T-helper 1 cell treated with Interleukin-12 subunit alpha and Interleukin-12 subunit beta and Interleukin-4 antibody, amounts not matched to agents 30 ng/mL and 1 ng/mL, for 36 hours (primary cell): ENCODE measurements around the gene ATP5F1C. TPM values are rescaled to one million over a fixed set of nuclear protein-coding genes. Genes with fewer than 3 reads are reported as not detected.
"Not testable (repeated sequence)": the region's sequence is repeated elsewhere in the genome, so short reads cannot be mapped to it uniquely, and the experiment has no call there.

Source experiments
- intact Hi-C: fragments of 100-400 bp; cut with micrococcal nuclease; formaldehyde crosslinking; loops from one replicate; pipeline ENCODE4 v1.15.1; 2024
- total RNA-seq: library from RNA; stranded (reverse); gene quantifications from 2 replicates; pipeline ENCODE4 v1.2.3, GENCODE V29; 2022

The ATP5F1C gene
- total RNA-seq, result 280 and 283 TPM in 2 replicates

GRCh38 chr10:7787857-7788638 lies at the start of gene ATP5F1C, which contains the start of gene KIN:
TSS of gene ATP5F1C (plus strand) at chr10:7788177. CDS start at chr10:7788208, 31 bp downstream.
TSS of gene KIN (minus strand) at chr10:7787993. CDS start at chr10:7787933, 60 bp downstream.
- intact Hi-C loops, result loop anchor here (1.0 to 10.0 kb wide), 10 partner anchors 30 to 1901 kb away; partner anchors contain the start of genes ANKRD16, PRKCQ, SFMBT2 and TAF3

GRCh38 chr10:7738536-7739407 lies 49.2 kb upstream of the ATP5F1C start:
- intact Hi-C loops, result no loop called here

GRCh38 chr10:7744307-7744706 lies 43.7 kb upstream of the ATP5F1C start:
- intact Hi-C loops, result no loop called here

GRCh38 chr10:7748637-7749036 lies 39.3 kb upstream of the ATP5F1C start:
- intact Hi-C loops, result not testable (repeated sequence)

GRCh38 chr10:7750222-7750621 lies 37.8 kb upstream of the ATP5F1C start:
- intact Hi-C loops, result no loop called here

GRCh38 chr10:7752251-7752650 lies 35.7 kb upstream of the ATP5F1C start:
- intact Hi-C loops, result no loop called here

- intact Hi-C loops, result no loop called here
Measured at GRCh38 chr10:7755103-7755502, 32.9 kb upstream of the ATP5F1C start.

DNA sequence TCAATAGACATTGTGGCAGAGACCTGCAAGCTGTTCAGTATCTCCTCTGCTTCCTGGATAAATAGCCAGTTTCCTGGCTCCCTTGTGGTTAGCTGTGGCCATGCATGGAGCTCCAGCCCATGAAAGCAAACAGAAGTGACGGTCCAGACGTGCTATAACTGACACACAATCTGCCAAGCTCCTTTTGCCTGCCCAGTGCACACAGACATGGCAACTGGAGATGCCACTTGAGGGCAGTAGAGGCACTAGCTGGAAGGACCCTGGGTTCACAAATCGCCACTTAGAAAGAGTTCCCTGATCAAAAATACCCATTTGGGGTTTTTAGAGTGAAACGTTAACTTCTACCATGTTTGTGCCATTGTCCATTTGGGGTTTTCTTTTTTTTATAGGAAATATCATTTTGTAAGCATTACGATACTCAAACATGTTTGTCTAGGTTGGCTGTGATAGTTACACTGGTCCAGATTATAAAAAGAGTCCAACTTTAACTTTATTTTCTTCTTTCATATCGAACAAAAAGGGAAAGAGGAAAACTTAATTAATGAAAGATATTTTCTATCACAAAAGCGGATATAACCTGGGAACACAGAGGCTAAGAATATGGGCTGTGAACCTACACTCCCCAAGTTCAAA lies 31.5 kb upstream of the ATP5F1C start:
- intact Hi-C loops, result loop anchor here (1.0 kb wide), 2 partner anchors 231 to 1546 kb away; no protein-coding TSS in a partner anchor

DNA sequence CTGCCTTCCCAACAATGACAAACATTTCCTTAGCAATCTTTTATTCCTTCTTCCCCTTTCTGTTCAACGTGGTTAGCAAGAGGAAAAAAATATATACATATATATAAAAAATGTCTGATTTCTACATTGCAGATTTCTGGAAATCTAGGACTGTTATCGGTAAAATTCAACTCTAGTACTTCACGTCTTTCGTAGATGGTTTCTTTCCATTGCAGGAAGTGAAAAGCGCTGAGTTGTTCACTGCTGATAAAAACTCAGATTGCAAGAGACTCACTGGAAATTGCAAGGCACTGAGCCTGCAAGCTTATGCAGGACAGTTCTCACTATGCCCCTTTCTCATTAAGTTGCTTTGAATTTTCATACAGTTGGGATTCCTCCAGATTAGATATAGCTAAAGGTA lies 24.0 kb upstream of the ATP5F1C start:
- intact Hi-C loops, result no loop called here

DNA sequence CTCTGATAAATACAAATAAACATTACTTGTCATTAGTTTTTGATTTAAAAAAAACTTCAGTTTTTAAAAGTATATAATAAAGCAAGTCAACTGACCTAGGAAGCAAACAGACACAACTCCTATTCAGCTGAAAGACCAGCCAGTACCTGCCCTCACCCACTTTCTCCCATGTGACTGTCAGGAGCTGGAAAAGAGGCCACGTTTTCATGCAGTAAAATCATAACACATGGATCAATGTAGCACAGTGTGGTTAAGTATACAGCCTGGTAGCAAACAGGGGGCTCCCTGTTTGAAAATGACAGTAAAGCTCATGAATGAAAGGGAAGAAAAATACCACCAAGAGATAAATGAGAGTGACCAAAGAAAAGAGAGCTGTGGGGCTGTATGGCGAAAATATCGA lies 21.7 kb upstream of the ATP5F1C start:
- intact Hi-C loops, result no loop called here

GRCh38 chr10:7767209-7767608 lies 20.8 kb upstream of the ATP5F1C start:
- intact Hi-C loops, result no loop called here

DNA sequence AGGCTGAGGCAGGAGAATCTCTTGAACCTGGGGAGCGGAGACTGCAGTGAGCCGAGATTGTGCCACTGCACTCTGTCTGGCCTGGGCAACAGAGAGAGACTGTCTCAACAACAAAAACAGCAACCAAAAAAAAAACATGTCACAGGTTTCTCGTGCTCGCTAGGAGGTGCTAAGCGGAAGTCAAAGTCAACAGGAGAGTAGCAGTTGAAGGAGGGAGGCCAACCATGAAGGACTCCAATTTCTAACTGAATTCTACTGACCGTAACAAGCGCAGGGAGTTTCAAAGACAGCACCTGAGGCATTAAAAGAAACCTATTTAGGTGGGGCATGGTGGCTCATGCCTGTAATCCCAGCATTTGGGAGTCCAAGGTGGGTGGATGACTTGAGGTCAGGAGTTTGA lies 19.6 kb upstream of the ATP5F1C start:
- intact Hi-C loops, result no loop called here

DNA sequence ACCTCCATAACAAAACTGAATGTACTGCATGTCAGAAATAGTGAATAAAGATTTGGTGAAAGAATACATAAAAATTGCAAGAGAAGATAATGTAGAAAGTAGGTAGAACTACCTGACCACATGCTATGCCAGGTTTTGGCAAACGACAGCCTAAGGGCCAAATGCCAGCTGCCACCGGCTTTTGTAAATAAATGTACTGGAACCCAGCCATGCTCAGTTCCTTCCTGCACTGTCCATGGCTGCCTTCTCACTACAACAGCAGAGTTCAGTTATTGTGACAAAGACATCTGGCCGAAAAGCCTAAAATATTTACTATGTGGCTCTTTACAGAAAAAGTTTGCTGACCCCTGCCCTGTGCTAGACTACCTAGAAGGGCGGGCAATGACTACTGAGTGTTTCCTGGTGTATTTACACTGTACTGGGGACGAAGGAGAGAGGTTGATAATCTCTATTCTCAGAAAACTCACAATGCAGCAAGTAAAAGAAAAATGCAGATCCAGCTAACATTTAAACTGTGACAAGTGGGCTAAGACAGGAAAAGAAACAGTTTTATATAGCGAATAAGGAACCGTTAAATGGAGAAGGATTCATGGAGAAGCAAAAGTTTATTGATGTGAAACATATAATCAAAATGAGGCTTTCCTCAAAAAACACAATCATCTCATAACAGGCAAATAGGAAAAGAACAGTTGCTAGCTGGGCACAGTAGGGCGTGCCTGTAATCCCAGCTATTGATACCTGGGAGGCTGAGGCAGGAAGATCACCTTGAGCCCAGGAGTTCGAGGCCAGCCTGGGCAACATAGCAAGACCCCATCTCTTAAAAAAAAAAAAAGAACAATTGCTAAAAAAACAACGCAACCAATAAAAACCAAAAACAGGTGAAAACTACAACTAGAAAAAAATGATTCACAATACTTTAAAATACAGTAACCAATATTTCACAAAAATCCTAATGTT lies 13.9 kb upstream of the ATP5F1C start:
- intact Hi-C loops, result no loop called here

GRCh38 chr10:7776777-7777176 lies 11.2 kb upstream of the ATP5F1C start:
- intact Hi-C loops, result no loop called here

GRCh38 chr10:7782194-7782593 lies 5.8 kb upstream of the ATP5F1C start:
- intact Hi-C loops, result loop anchor here (10.0 kb wide), 2 partner anchors 623 to 1523 kb away; no protein-coding TSS in a partner anchor

- intact Hi-C loops, result loop anchor here (5.0 to 10.0 kb wide), 5 partner anchors 374 to 1899 kb away; partner anchors contain the start of genes ANKRD16, PRKCQ and SFMBT2
Measured at GRCh38 chr10:7786430-7786829, 1.5 kb upstream of the ATP5F1C start.

DNA sequence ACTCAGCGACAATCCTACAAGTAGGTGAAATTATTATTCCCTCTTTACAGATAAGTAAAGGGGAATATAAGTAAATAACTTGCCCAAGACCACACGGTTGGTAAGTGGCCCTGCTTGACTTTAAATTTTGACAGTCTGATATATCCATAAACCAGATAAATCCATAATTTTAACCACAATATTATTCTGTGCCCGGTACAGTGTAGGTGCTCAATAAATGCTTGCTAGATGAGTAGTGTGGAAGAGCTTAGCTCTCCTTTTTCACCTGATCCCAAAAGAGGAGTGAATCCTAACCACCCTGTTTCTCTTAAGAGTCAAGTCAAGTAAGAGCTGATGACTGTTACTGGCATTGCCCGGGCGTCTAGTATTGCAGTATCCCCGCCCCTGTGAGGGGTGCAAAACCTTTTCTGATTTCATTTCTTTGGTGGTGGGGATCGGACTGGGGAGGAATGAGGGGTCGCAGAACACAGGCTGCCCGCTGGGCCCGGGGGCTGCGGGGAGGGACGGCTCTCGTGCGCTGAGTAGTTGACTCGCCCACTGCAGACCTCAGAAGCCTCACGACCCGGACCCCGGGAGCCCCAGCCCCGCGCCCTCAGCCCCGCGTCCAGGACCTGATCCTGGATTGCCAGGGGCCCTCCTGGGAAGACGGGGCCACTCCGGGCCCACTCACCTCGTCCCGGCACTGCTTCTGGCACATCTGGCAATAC lies 674 bp upstream of the ATP5F1C start:
- intact Hi-C loops, result loop anchor here (5.0 to 10.0 kb wide), 5 partner anchors 375 to 1900 kb away; partner anchors contain the start of genes ANKRD16, PRKCQ and SFMBT2

GRCh38 chr10:7788639-7789286 lies 786 bp downstream of the ATP5F1C start:
- intact Hi-C loops, result loop anchor here (1.0 to 10.0 kb wide), 10 partner anchors 30 to 1901 kb away; partner anchors contain the start of genes ANKRD16, PRKCQ, SFMBT2 and TAF3

DNA sequence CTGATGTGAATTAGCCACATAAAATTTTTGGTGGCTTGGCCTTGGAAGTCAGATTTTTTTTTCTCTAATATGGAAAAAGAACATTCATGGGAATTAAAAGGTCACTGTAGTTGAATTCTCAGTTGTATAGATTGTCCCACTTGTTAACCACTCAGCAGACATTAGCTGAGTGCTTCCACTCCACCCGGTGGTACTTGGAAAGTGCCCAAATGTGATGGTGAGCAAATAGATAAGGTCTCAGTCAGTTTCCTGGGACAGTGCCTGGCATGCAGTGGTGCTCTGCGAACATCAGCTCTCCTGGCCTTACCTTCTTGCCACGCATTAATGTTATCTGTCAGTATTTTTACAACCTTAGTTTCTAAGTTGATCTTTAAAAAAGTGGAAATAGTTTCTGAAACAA lies 1.4 kb downstream of the ATP5F1C start:
- intact Hi-C loops, result loop anchor here (2.0 to 10.0 kb wide), 7 partner anchors 267 to 1902 kb away; partner anchors contain the start of genes ANKRD16, PRKCQ and SFMBT2
